ENCODE results near the gene SEMA4C.

- TF ChIP-seq SLC30A9 (CRISPR knock-in tag; IDR thresholded peaks at IDR 0.05) = no peak
- no peak for TF ChIP-seq TSHZ1 (CRISPR knock-in tag; IDR thresholded peaks at IDR 0.05)
- no peak for TF ChIP-seq CEBPB (tag; IDR thresholded peaks at IDR 0.05)
- no peak for TF ChIP-seq ZNF263 (CRISPR knock-in tag; IDR thresholded peaks at IDR 0.05; ENCODE audit: borderline replicate concordance)
- TF ChIP-seq CCNT2 (IDR thresholded peaks at IDR 0.05; ENCODE audit: borderline replicate concordance, extremely low read depth, insufficient read length, low read depth, low read length) = no peak
- TF ChIP-seq, protein P1, sequence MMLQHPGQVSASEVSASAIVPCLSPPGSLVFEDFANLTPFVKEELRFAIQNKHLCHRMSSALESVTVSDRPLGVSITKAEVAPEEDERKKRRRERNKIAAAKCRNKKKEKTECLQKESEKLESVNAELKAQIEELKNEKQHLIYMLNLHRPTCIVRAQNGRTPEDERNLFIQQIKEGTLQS (IDR thresholded peaks at IDR 0.05) = no peak
- TF ChIP-seq, protein P1 (CRISPR knock-in tag; conservative IDR thresholded peaks at IDR 0.05) = no peak
- TF ChIP-seq, protein P2, sequence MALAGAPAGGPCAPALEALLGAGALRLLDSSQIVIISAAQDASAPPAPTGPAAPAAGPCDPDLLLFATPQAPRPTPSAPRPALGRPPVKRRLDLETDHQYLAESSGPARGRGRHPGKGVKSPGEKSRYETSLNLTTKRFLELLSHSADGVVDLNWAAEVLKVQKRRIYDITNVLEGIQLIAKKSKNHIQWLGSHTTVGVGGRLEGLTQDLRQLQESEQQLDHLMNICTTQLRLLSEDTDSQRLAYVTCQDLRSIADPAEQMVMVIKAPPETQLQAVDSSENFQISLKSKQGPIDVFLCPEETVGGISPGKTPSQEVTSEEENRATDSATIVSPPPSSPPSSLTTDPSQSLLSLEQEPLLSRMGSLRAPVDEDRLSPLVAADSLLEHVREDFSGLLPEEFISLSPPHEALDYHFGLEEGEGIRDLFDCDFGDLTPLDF (CRISPR knock-in tag; IDR thresholded peaks at IDR 0.05) = no peak
- TF ChIP-seq, protein P3, sequence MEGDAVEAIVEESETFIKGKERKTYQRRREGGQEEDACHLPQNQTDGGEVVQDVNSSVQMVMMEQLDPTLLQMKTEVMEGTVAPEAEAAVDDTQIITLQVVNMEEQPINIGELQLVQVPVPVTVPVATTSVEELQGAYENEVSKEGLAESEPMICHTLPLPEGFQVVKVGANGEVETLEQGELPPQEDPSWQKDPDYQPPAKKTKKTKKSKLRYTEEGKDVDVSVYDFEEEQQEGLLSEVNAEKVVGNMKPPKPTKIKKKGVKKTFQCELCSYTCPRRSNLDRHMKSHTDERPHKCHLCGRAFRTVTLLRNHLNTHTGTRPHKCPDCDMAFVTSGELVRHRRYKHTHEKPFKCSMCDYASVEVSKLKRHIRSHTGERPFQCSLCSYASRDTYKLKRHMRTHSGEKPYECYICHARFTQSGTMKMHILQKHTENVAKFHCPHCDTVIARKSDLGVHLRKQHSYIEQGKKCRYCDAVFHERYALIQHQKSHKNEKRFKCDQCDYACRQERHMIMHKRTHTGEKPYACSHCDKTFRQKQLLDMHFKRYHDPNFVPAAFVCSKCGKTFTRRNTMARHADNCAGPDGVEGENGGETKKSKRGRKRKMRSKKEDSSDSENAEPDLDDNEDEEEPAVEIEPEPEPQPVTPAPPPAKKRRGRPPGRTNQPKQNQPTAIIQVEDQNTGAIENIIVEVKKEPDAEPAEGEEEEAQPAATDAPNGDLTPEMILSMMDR (IDR thresholded peaks at IDR 0.05 in 2 of 3, conservative IDR thresholded peaks at IDR 0.05 in 1 of 3; ENCODE audit: insufficient read depth in 2 of 3, low read depth in 1 of 3, low read length in 3 of 3) = no peak
Measured at GRCh38 chr2:96837575-96837974, 32.3 kb downstream of the SEMA4C start.
